Muscle of back (tissue), 11 donors: Measurements from ENCODE around the gene IGF2. TPM values are rescaled to one million over a fixed set of nuclear protein-coding genes. Genes with fewer than 3 reads are reported as not detected.

Source experiments
- DNase-seq, 3 donors: peaks; one replicate each; pipeline versions ENCODE4 v3.0.0 to v3.0.0-alpha.2; 2013
- polyA plus RNA-seq, 10 donors: library from polyadenylated mRNA; unstranded; fragments of 120-200 nt; gene quantifications; one replicate each; pipeline ENCODE4 v1.2.1, GENCODE V29; 2013; ENCODE audit not compliant: insufficient read length in 10 of 10

The IGF2 gene
- polyA plus RNA-seq, 10 donors, result 3,184 to 5,148 (median 3,915) TPM

- peak in 1 of 3 donors; percentile 45 for DNase-seq
Observed at GRCh38 chr11:2138068-2138430, 1.1 kb downstream of the IGF2 start.

- peak; percentile 81 to 95 (median 88) for DNase-seq
Observed at GRCh38 chr11:2137202-2138067, 1.8 kb downstream of the IGF2 start.

- DNase-seq, result no peak
Observed at GRCh38 chr11:2136952-2137201, 2.3 kb downstream of the IGF2 start.

GRCh38 chr11:2136209-2136951 is 2.8 kb downstream of the IGF2 start:
- DNase-seq, result peak in 1 of 3 donors; percentile 42

GRCh38 chr11:2135648-2136201 is 3.5 kb downstream of the IGF2 start:
- DNase-seq, result peak in 1 of 3 donors; percentile 71

GRCh38 chr11:2135018-2135569 is 4.1 kb downstream of the IGF2 start:
- DNase-seq, result peak in 1 of 3 donors; percentile 24

- peak in 1 of 3 donors; percentile 23 for DNase-seq
Observed at GRCh38 chr11:2134022-2135010, 4.9 kb downstream of the IGF2 start.

- peak in 1 of 3 donors; percentile 43 for DNase-seq
Observed at GRCh38 chr11:2133241-2134021, 5.8 kb downstream of the IGF2 start.

- no peak for DNase-seq
Observed at GRCh38 chr11:2132874-2133240, 6.3 kb downstream of the IGF2 start.

- DNase-seq, result no peak
Observed at GRCh38 chr11:2132246-2132645, 6.9 kb downstream of the IGF2 start.

GRCh38 chr11:2131371-2132236 is 7.6 kb downstream of the IGF2 start:
- DNase-seq, result peak in 1 of 3 donors; percentile 57

GRCh38 chr11:2130881-2131352 is 8.3 kb downstream of the IGF2 start:
- DNase-seq, result peak in 1 of 3 donors; percentile 18

GRCh38 chr11:2129699-2130366 is 9.4 kb downstream of the IGF2 start:
- peak in 1 of 3 donors; percentile 45 for DNase-seq

- DNase-seq, result no peak
Observed at GRCh38 chr11:2129308-2129698, 9.9 kb downstream of the IGF2 start.

- DNase-seq, result peak in 1 of 3 donors; percentile 83
Observed at GRCh38 chr11:2128511-2129307, 10.5 kb downstream of the IGF2 start.

GRCh38 chr11:2128130-2128510 is 11.1 kb downstream of the IGF2 start:
- peak in 1 of 3 donors; percentile 84 for DNase-seq

GRCh38 chr11:2127482-2128129 is 11.6 kb downstream of the IGF2 start:
- peak in 1 of 3 donors; percentile 82 for DNase-seq
